Activated CD4-positive, alpha-beta T cell treated with anti-CD3 and anti-CD28 coated beads, Interleukin-2, amount 50 U/mL, for 16 hours (primary cell): ENCODE measurements around the gene TECTA.

Experiments used
- DNase-seq: peaks from one replicate; pipeline ENCODE4 v3.0.0-alpha.2; 2020

Gene TECTA, protein sequence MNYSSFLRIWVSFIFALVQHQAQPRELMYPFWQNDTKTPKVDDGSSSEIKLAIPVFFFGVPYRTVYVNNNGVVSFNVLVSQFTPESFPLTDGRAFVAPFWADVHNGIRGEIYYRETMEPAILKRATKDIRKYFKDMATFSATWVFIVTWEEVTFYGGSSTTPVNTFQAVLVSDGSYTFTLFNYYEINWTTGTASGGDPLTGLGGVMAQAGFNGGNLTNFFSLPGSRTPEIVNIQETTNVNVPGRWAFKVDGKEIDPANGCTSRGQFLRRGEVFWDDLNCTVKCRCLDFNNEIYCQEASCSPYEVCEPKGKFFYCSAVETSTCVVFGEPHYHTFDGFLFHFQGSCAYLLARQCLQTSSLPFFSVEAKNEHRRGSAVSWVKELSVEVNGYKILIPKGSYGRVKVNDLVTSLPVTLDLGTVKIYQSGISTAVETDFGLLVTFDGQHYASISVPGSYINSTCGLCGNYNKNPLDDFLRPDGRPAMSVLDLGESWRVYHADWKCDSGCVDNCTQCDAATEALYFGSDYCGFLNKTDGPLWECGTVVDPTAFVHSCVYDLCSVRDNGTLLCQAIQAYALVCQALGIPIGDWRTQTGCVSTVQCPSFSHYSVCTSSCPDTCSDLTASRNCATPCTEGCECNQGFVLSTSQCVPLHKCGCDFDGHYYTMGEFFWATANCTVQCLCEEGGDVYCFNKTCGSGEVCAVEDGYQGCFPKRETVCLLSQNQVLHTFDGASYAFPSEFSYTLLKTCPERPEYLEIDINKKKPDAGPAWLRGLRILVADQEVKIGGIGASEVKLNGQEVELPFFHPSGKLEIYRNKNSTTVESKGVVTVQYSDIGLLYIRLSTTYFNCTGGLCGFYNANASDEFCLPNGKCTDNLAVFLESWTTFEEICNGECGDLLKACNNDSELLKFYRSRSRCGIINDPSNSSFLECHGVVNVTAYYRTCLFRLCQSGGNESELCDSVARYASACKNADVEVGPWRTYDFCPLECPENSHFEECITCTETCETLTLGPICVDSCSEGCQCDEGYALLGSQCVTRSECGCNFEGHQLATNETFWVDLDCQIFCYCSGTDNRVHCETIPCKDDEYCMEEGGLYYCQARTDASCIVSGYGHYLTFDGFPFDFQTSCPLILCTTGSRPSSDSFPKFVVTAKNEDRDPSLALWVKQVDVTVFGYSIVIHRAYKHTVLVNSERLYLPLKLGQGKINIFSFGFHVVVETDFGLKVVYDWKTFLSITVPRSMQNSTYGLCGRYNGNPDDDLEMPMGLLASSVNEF (N-terminal part only)

DNA sequence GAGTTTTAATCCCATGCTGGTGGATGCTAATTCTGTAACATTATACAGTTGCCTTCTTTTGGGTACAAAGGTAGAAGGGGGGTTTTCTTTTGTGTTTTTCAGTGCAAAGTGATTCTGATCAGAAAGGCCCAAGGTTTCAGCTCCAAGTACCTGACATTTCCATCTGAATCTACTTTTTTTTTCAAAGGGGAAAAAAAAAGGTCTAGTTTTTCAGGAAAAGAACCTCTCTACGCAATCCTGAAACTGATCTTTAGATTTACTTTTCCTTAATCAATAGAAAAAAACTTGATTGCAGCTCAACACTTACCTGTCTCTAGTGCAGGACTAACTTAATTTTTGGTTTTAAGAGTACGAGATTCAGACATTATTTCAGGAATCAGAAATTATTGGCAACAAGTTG is at the start of gene TECTA:
Gene TECTA (plus strand): TSS at position 301 of the 400 bp plus-strand sequence. CDS start 1,423 bp downstream, outside the sequence.
- DNase-seq, result no peak

- DNase-seq, result no peak
These were observed 47.8 kb upstream of the TECTA start for GRCh38 chr11:121053244-121053643.

DNA sequence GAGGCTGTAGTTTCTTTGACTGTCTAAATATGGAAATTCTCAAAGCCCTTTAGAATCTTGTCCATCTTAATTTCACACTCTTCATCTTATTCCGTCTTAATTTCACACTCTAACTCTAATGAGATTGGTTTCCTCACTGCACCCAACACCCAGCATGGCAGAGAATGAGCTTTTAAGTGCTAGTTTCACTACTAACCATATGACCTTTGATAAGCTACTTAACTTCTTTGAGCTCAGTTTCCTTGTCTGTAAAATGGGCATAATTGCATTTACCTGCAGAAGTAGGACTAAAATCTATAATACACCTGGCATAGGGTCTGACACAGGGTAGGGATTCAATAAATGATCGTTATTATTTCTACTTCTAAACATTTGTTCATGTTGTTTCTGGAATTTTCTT is 46.8 kb upstream of the TECTA start:
- DNase-seq, result no peak

- no peak for DNase-seq
These were observed 46.0 kb upstream of the TECTA start for GRCh38 chr11:121055076-121055475.

GRCh38 chr11:121057922-121058321 is 43.1 kb upstream of the TECTA start:
- no peak for DNase-seq

DNA sequence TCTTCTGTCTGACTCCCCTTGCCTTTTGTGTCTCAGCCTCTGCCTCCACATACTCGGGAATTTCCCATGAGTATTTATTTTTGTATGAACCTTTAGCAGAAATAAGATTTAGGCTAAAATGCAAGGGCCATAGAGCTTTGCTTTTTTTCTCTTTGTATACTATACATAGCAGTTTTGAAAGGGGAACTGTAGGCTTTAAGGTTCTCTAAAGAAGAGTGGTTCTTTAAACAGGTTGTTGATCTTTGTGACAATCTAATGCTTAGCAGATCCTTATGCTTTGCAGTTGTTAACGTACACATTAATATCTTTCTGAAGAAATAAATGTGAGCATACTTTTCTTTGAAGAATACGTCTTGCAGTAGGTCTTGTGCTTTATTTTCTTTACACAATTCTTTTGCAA is 42.1 kb upstream of the TECTA start:
- DNase-seq, result no peak

DNA sequence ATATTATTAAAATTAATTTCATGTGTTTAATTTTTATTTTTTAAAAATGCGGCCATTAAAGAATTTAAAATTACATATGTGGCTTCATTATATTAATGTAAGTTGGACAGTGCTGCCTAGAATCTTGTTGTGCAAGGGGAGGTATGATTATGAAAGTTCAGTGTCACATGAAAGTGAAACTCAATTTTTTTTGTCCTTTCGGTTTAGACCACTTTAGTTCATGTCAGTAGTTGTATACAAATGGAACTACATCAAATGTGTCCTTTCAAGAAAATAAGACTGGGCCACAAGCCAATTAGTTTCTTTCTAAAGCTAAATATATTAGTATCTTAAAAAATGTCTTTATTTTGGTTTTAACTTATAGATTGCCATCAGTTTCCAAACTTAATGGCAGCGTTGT is 41.4 kb upstream of the TECTA start:
- DNase-seq, result peak; percentile 42

DNA sequence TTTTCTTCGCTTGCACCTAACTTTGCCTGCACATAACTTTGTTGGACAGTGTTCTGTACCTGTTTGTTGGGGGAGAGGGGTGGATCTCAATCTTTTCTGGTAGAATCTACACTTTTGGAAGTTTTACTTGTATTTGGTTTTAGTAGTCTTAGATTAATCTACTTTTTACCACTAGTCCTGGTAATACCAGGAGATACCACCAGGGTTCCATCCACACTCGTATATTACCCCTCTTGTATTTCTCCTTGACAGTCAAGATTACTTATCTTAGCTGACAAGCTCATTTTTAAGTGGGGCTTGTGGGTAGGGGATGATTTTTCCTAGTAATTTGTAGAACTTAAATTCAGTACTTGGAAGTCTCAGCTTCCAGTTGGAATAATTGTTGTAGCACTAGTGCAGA is 37.3 kb upstream of the TECTA start:
- no peak for DNase-seq

- no peak for DNase-seq
These were observed 34.4 kb upstream of the TECTA start for GRCh38 chr11:121066623-121067022.

- no peak for DNase-seq
These were observed 34.0 kb upstream of the TECTA start for GRCh38 chr11:121067026-121067425.

GRCh38 chr11:121067453-121067852 is 33.6 kb upstream of the TECTA start:
- DNase-seq, result no peak

- DNase-seq, result no peak
These were observed 32.9 kb upstream of the TECTA start for GRCh38 chr11:121067962-121068647.

- no peak for DNase-seq
These were observed 32.3 kb upstream of the TECTA start for GRCh38 chr11:121068787-121069186.

DNA sequence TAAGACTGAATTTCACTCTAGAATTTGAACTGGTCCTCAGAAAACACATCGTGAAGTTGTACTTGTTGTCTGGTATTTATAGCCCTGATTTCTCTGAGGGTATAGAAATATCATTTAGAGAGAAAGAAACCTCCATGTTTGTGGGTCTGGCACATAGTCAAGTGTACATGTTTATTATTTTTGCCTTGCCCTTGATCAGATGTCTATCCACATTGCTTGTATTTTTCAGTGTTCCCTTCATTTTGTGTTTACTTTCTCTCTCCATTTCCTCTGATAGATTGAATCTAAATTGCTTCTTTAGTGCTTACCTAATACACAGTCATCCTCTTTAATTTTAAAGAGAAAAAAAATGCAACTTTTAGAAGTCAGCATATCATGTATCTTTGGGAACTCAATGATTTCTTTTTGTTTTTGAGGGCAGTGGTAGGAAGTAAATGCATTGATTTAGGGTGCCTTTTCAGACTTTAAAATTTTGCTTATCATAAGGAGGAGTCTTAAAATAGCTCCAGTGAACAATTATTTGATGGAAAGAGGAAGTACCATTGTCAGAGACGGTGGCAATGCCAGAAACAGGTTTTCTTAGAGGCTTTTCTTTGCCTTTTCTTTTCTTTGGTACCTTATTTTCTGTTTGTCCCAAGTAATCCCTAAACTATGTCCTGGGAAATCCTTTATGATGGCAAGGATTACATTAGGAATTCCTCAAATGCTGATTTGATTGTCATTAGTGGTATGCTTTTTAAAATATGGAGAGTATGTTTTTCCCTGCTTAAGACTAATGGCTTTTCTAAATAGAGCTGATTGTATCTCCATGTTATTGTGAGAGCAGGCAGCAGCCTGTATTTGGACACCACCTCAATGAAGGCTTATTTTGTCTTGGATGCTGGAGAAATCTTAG is 29.8 kb upstream of the TECTA start:
- no peak for DNase-seq

GRCh38 chr11:121071846-121072450 is 29.1 kb upstream of the TECTA start:
- DNase-seq, result no peak

DNA sequence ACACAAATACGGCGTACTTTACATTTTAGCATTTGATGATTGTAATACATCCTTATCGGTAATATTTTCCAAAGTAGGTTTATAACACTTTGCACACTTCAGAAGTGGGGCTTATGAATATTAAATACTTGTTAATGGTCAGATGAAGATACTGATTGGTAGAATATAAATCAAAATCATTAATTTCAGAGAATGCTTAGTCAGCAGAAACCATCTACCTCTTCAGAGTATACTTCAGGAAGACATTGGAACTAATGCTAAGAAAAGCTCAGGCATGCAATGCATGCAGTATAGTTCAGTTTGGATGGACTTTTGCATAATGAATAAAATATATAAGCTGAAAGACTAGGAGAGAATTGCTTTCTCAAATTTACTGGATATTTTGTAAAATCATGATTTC is 19.7 kb upstream of the TECTA start:
- DNase-seq, result no peak

- DNase-seq, result no peak
These were observed 18.8 kb upstream of the TECTA start for GRCh38 chr11:121082219-121082618.

GRCh38 chr11:121082670-121083069 is 18.4 kb upstream of the TECTA start:
- no peak for DNase-seq

DNA sequence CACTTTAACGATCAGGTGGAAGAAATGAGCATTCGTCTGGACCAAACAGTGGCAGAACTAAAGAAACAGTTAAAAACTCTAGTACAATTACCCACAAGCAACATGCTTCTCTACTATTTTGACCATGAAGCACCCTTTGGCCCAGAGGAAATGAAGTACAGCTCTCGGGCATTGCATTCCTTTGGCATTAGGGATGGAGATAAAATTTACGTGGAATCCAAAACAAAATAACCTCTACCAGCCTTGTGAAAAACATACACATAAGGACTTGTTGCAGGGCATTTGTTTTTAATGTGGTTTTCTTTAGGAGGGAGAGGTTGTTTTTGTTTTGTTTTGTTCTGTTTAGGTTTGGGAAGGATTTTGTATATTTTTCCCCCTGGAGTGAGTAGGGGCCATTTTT is 14.2 kb upstream of the TECTA start:
- no peak for DNase-seq

- DNase-seq, result no peak
These were observed 11.5 kb upstream of the TECTA start for GRCh38 chr11:121089566-121089965.

DNA sequence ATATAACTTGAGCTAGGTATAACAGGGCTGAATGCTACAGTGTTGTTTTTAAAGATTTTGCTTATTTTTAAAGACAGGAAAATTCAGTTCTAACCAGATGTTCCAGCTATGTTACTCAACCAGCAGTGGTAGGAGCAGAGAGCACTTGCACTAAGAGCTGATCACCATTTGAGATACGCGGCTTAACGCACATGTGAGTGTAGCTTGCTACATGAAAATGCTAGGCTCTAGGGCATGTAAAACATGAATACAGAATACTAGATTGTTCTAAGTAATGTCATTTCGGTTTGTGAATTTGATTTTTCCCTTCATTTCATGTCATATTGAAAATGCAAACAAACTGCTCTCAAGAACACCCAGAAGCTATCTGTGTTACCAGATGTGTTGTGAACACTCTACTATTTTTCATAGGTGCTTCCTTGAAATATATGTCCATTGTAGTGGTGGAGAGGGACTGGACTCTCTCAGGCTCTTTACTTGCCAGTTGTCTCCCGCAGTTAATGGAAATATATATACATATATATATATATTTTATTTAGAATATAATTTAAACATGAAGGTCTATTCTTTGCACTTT is 10.8 kb upstream of the TECTA start:
- DNase-seq, result no peak
